Spinal cord (tissue), 10 donors: ENCODE measurements around the gene OR11A1. TPM values are rescaled to one million over a fixed set of nuclear protein-coding genes. Genes with fewer than 3 reads are reported as not detected.

Experiments used
- DNase-seq, 6 donors: peaks; one replicate each; pipeline versions ENCODE4 v3.0.0 to v3.0.0-alpha.2; 2013 to 2015; ENCODE audit warnings: low spot score in 6 of 6, low read depth in 4 of 6
- H3K27ac ChIP-seq: one replicate; pipeline ENCODE4 v1.5.1; 2013; ENCODE audit warnings: low read depth, low read length, control low read depth
- H3K27me3 ChIP-seq: one replicate; pipeline ENCODE4 v1.6.1; 2013; ENCODE audit warnings: low read length; ENCODE audit not compliant: control insufficient read depth, insufficient read depth
- H3K36me3 ChIP-seq: one replicate; pipeline ENCODE4 v1.6.1; 2013; ENCODE audit warnings: low read length; ENCODE audit not compliant: control insufficient read depth, insufficient read depth
- H3K4me1 ChIP-seq: one replicate; pipeline ENCODE4 v1.6.1; 2013; ENCODE audit warnings: low read length; ENCODE audit not compliant: control insufficient read depth, insufficient read depth
- H3K4me3 ChIP-seq: one replicate; pipeline ENCODE4 v1.5.1; 2013; ENCODE audit warnings: low read depth, low read length, control low read depth
- H3K9me3 ChIP-seq: one replicate; pipeline ENCODE4 v1.6.1; 2013; ENCODE audit warnings: low read length; ENCODE audit not compliant: control insufficient read depth, insufficient read depth
- WGBS: methylation state at CpG from one replicate; pipeline ENCODE4 v1.1.5; 2013; ENCODE audit warnings: missing lambda C conversion rate; ENCODE audit not compliant: insufficient coverage; 5-methylcytosine and 5-hydroxymethylcytosine counted together
- polyA plus RNA-seq, 2 donors: library from polyadenylated mRNA; unstranded; fragments of 120-200 nt; gene quantifications; one replicate each; pipeline ENCODE4 v1.2.1, GENCODE V29; 2013; ENCODE audit not compliant: insufficient read length in 2 of 2
- total RNA-seq, 2 donors: library from RNA; depleted of rRNA in 1 of 2; stranded (reverse); fragments of 120-200 nt in 1 of 2; fragments of >200 nt in 1 of 2; gene quantifications; one replicate each; pipeline versions ENCODE4 v1.2.3 to v1.2.4, GENCODE V29; 2013 to 2014
- donor health status: healthy.

OR11A1 gene
- total and polyA plus RNA-seq, 4 donors = not detected

GRCh38 chr6:29486577-29486976 is 29.7 kb upstream of the OR11A1 start:
- no peaks in the 10 kb centered on the region for H3K36me3 ChIP-seq
- H3K4me1 ChIP-seq = no peaks in the 10 kb centered on the region
- H3K27me3 ChIP-seq = no peaks in the 10 kb centered on the region
- DNase-seq = no peak
- H3K27ac ChIP-seq = no peak overlapping the region
- H3K9me3 ChIP-seq = no peaks in the 10 kb centered on the region
- 63% methylated on average over 1 of the region's 4 CpGs for WGBS
- H3K4me3 ChIP-seq = no peak overlapping the region

GRCh38 chr6:29483735-29484134 is 26.9 kb upstream of the OR11A1 start:
- H3K27ac ChIP-seq = no peak overlapping the region

GRCh38 chr6:29483186-29483585 is 26.3 kb upstream of the OR11A1 start:
- Histone ChIP-seq H3K27me3 (no peaks in the 10 kb centered on the region), H3K4me3 (no peak overlapping the region), H3K36me3 (no peaks in the 10 kb centered on the region), H3K27ac (no peak overlapping the region), H3K9me3 (no peaks in the 10 kb centered on the region), H3K4me1 (no peaks in the 10 kb centered on the region)
- WGBS = 83% methylated on average over 1 of the region's 3 CpGs
- DNase-seq = no peak

More at GRCh38 chr6:29483735-29484134, 26.9 kb upstream of the OR11A1 start:
- H3K27me3 ChIP-seq = no peaks in the 10 kb centered on the region
- no peaks in the 10 kb centered on the region for H3K36me3 ChIP-seq
- H3K4me3 ChIP-seq = no peak overlapping the region
- no peak for DNase-seq
- no peaks in the 10 kb centered on the region for H3K4me1 ChIP-seq
- WGBS = no CpG with 5 or more reads among the region's 1 CpG
- no peaks in the 10 kb centered on the region for H3K9me3 ChIP-seq

GRCh38 chr6:29479560-29479959 is 22.7 kb upstream of the OR11A1 start:
- WGBS = 96% methylated on average over 2 of the region's 2 CpGs
- Histone ChIP-seq H3K4me3 (no peak overlapping the region), H3K27me3 (no peaks in the 10 kb centered on the region), H3K9me3 (no peaks in the 10 kb centered on the region), H3K4me1 (no peaks in the 10 kb centered on the region), H3K27ac (no peak overlapping the region), H3K36me3 (no peaks in the 10 kb centered on the region)
- DNase-seq = no peak

GRCh38 chr6:29478740-29479139 is 21.9 kb upstream of the OR11A1 start:
- Histone ChIP-seq H3K4me3 (no peak overlapping the region), H3K9me3 (no peaks in the 10 kb centered on the region), H3K27ac (no peak overlapping the region), H3K4me1 (no peaks in the 10 kb centered on the region), H3K27me3 (no peaks in the 10 kb centered on the region), H3K36me3 (no peaks in the 10 kb centered on the region)
- WGBS = 90% methylated on average over 4 of the region's 5 CpGs
- DNase-seq = no peak

- H3K4me3 ChIP-seq = no peak overlapping the region
- no peaks in the 10 kb centered on the region for H3K9me3 ChIP-seq
- DNase-seq = no peak
- no peak overlapping the region for H3K27ac ChIP-seq
- no peaks in the 10 kb centered on the region for H3K36me3 ChIP-seq
- 69% methylated on average over 4 of the region's 5 CpGs for WGBS
- no peaks in the 10 kb centered on the region for H3K4me1 ChIP-seq
- no peaks in the 10 kb centered on the region for H3K27me3 ChIP-seq
Observed at GRCh38 chr6:29477923-29478450, 21.1 kb upstream of the OR11A1 start.

- H3K27me3 ChIP-seq = no peaks in the 10 kb centered on the region
- H3K27ac ChIP-seq = no peak overlapping the region
- 75% methylated on average over 2 of the region's 2 CpGs for WGBS
- no peaks in the 10 kb centered on the region for H3K9me3 ChIP-seq
- no peak for DNase-seq
- no peak overlapping the region for H3K4me3 ChIP-seq
- H3K4me1 ChIP-seq = no peaks in the 10 kb centered on the region
- H3K36me3 ChIP-seq = no peaks in the 10 kb centered on the region
Observed at GRCh38 chr6:29474996-29475395, 18.1 kb upstream of the OR11A1 start.

- no peaks in the 10 kb centered on the region for H3K36me3 ChIP-seq
- no peaks in the 10 kb centered on the region for H3K9me3 ChIP-seq
- 65% methylated on average over 4 of the region's 6 CpGs for WGBS
- no peaks in the 10 kb centered on the region for H3K27me3 ChIP-seq
- H3K27ac ChIP-seq = no peak overlapping the region
- H3K4me3 ChIP-seq = no peak overlapping the region
- no peak for DNase-seq
- no peaks in the 10 kb centered on the region for H3K4me1 ChIP-seq
Observed at GRCh38 chr6:29466241-29466640, 9.4 kb upstream of the OR11A1 start.

GRCh38 chr6:29465801-29466200 is 8.9 kb upstream of the OR11A1 start:
- H3K9me3 ChIP-seq = no peaks in the 10 kb centered on the region
- no CpG with 5 or more reads among the region's 2 CpGs for WGBS
- no peak overlapping the region for H3K27ac ChIP-seq
- no peaks in the 10 kb centered on the region for H3K36me3 ChIP-seq
- no peaks in the 10 kb centered on the region for H3K27me3 ChIP-seq
- DNase-seq = no peak
- no peak overlapping the region for H3K4me3 ChIP-seq
- no peaks in the 10 kb centered on the region for H3K4me1 ChIP-seq

- DNase-seq = no peak
- Histone ChIP-seq H3K4me1 (no peaks in the 10 kb centered on the region), H3K27ac (no peak overlapping the region), H3K4me3 (no peak overlapping the region), H3K36me3 (no peaks in the 10 kb centered on the region), H3K9me3 (no peaks in the 10 kb centered on the region), H3K27me3 (no peaks in the 10 kb centered on the region)
- WGBS = 74% methylated on average over 2 of the region's 2 CpGs
Observed at GRCh38 chr6:29465279-29465678, 8.4 kb upstream of the OR11A1 start.
